Transverse colon (tissue), 4 donors: ENCODE data around the gene CETN3. TPM values are rescaled to one million over a fixed set of nuclear protein-coding genes. Genes with fewer than 3 reads are reported as not detected.

ENCODE experiments used
- DNase-seq: peaks from one replicate; pipeline ENCODE4 v3.0.0-alpha.2; 2019
- H3K27ac ChIP-seq, 4 donors: fragments of 200-600 bp; sonication (generic); 2 replicates each; pipeline ENCODE4 v1.5.1; 2016 to 2018; ENCODE audit warnings: inconsistent platforms in 4 of 4
- H3K27me3 ChIP-seq: fragments of 200-600 bp; sonication (generic); 2 replicates; pipeline ENCODE4 v1.5.1; 2017; ENCODE audit warnings: inconsistent platforms
- H3K36me3 ChIP-seq, 4 donors: fragments of 200-600 bp; sonication (generic); 2 replicates each; pipeline ENCODE4 v1.5.1; 2017 to 2019; ENCODE audit warnings: inconsistent platforms in 4 of 4
- H3K4me1 ChIP-seq, 4 donors: fragments of 200-600 bp; sonication (generic); 2 replicates each; pipeline ENCODE4 v1.5.1; 2017 to 2020; ENCODE audit warnings: inconsistent platforms in 4 of 4
- H3K4me3 ChIP-seq, 4 donors: fragments of 200-600 bp; sonication (generic); 1 replicate in 1 of 4; 2 replicates in 3 of 4; pipeline versions ENCODE4 v1.5.1 to v1.6.1; 2017 to 2019; ENCODE audit warnings: inconsistent platforms in 4 of 4
- H3K9me3 ChIP-seq, 2 donors: fragments of 200-600 bp; sonication (generic); 2 replicates each; pipeline ENCODE4 v1.5.1; 2017 to 2019; ENCODE audit warnings: inconsistent platforms in 2 of 2
- CTCF ChIP-seq, 5 experiments: fragments of 200-600 bp in 3 of 5; fragments of 450-650 bp in 2 of 5; sonication (generic) in 3 of 5; IDR thresholded peaks; 1 replicate in 2 of 5; 2 replicates in 3 of 5; pipeline ENCODE4 v1.5.1; 2016 to 2017; ENCODE audit warnings: antibody characterized with exemption in 5 of 5, inconsistent platforms in 3 of 5, mild to moderate bottlenecking in 2 of 5, moderate library complexity in 1 of 5
- EP300 ChIP-seq: sonication (generic); formaldehyde crosslinking; IDR thresholded peaks from one replicate; pipeline ENCODE4 v1.6.1; 2017; ENCODE audit warnings: antibody characterized with exemption, low read depth
- POLR2A ChIP-seq: fragments of 450-650 bp; IDR thresholded peaks from one replicate; pipeline ENCODE4 v1.6.1; 2016; ENCODE audit warnings: antibody characterized with exemption, mild to moderate bottlenecking, moderate library complexity
- POLR2AphosphoS5 ChIP-seq, 3 donors: sonication (generic); formaldehyde crosslinking; IDR thresholded peaks; one replicate each; pipeline ENCODE4 v1.6.1; 2016; ENCODE audit warnings: antibody characterized with exemption in 3 of 3
- WGBS, 2 donors: methylation state at CpG; one replicate each; pipeline ENCODE4 v1.1.5; 2018; ENCODE audit warnings: low coverage in 1 of 2; 5-methylcytosine and 5-hydroxymethylcytosine counted together
- in situ Hi-C, 4 donors: fragments of 200-750 bp; cut with MboI; loops; one replicate each; pipeline versions ENCODE4 v1.15.0 to v1.15.1; 2017; ENCODE audit warnings: low sequenced_read_pairs in 3 of 4, low pct_ligation_motif_present in 1 of 4, low pct_unique_long_range_greater_than_20kb in 1 of 4
- intact Hi-C: fragments of 100-400 bp; cut with DNase I; formaldehyde crosslinking; loops from one replicate; pipeline ENCODE4 v1.15.1; 2023; ENCODE audit warnings: low total_unique reads
- total RNA-seq, 4 donors: library from RNA; depleted of rRNA; stranded (reverse); fragments of >200 nt; gene quantifications; one replicate each; pipeline ENCODE4 v1.1.0, GENCODE V29; 2016

Gene CETN3
- total RNA-seq, 4 donors from 2014 or later: 9.7 to 22.7 TPM; not detected in 2

GRCh38 chr5:90365328-90365727 lies 44.2 kb downstream of the CETN3 start:
- TF ChIP-seq CTCF (IDR thresholded peaks at IDR 0.05): no peak
- no peak for TF ChIP-seq EP300
- no peak for TF ChIP-seq POLR2AphosphoS5 (IDR thresholded peaks at IDR 0.05)
- TF ChIP-seq POLR2A: no peak
- intact Hi-C loops (no loop called here), in situ Hi-C loops (no loop called here)
- no peak for DNase-seq
- no peaks in the 10 kb centered on the region for H3K9me3 ChIP-seq
- no peaks in the 10 kb centered on the region for H3K36me3 ChIP-seq
- H3K4me3 ChIP-seq: no peak overlapping the region
- no peak overlapping the region for H3K27ac ChIP-seq
- no peaks in the 10 kb centered on the region for H3K27me3 ChIP-seq
- H3K4me1 ChIP-seq: no peaks in the 10 kb centered on the region

- Histone ChIP-seq H3K27ac (no peak overlapping the region), H3K9me3 (no peaks in the 10 kb centered on the region), H3K27me3 (no peaks in the 10 kb centered on the region), H3K4me3 (no peak overlapping the region), H3K4me1 (no peaks in the 10 kb centered on the region), H3K36me3 (no peaks in the 10 kb centered on the region)
- 83% methylated on average over 6 to 7 of the region's 7 CpGs for WGBS, 2 donors
- DNase-seq: no peak
- in situ Hi-C loops (no loop called here), intact Hi-C loops (no loop called here)
- no peak for TF ChIP-seq POLR2A
- TF ChIP-seq CTCF (IDR thresholded peaks at IDR 0.05): no peak
- TF ChIP-seq POLR2AphosphoS5 (IDR thresholded peaks at IDR 0.05): no peak
- TF ChIP-seq EP300: no peak
Observed at GRCh38 chr5:90359073-90359920, 50.3 kb downstream of the CETN3 start.

- DNase-seq: no peak
- no peak overlapping the region for H3K4me3 ChIP-seq
- H3K27me3 ChIP-seq: no peaks in the 10 kb centered on the region
- no peaks in the 10 kb centered on the region for H3K4me1 ChIP-seq
- in situ Hi-C loops (no loop called here), intact Hi-C loops (no loop called here)
- H3K36me3 ChIP-seq: no peaks in the 10 kb centered on the region
- no peak for TF ChIP-seq CTCF (IDR thresholded peaks at IDR 0.05)
- no peak for TF ChIP-seq POLR2AphosphoS5 (IDR thresholded peaks at IDR 0.05)
- no peak for TF ChIP-seq POLR2A
- no peak for TF ChIP-seq EP300
- H3K9me3 ChIP-seq: no peaks in the 10 kb centered on the region
- H3K27ac ChIP-seq: no peak overlapping the region
- WGBS, 2 donors: 27 to 41% methylated on average over 6 of the region's 6 CpGs
Observed at GRCh38 chr5:90356622-90357021, 52.9 kb downstream of the CETN3 start.

GRCh38 chr5:90356176-90356575 lies 53.4 kb downstream of the CETN3 start:
- Histone ChIP-seq H3K9me3 (no peaks in the 10 kb centered on the region), H3K36me3 (no peaks in the 10 kb centered on the region), H3K27ac (no peak overlapping the region), H3K27me3 (no peaks in the 10 kb centered on the region), H3K4me1 (no peaks in the 10 kb centered on the region), H3K4me3 (no peak overlapping the region)
- no peak for DNase-seq
- TF ChIP-seq CTCF (IDR thresholded peaks at IDR 0.05) (no peak), POLR2A (no peak), EP300 (no peak), POLR2AphosphoS5 (IDR thresholded peaks at IDR 0.05) (no peak)
- in situ Hi-C loops: no loop called here
- intact Hi-C loops: no loop called here
